DMS53 treated with DMSO at 0.1 percent for 48 hours (cell line): ENCODE results near the gene NOXO1.

ENCODE experiments used
- DNase-seq: peaks from one replicate; lab custom pipeline; 2025; ENCODE audit not compliant: unreplicated experiment; lab: John Stamatoyannopoulos, UW

NOXO1 gene

GRCh38 chr16:1980030-1980769 is 1.1 kb downstream of the NOXO1 start:
- no peak for DNase-seq

GRCh38 chr16:1979271-1980029 is 1.8 kb downstream of the NOXO1 start:
- DNase-seq, result peak; percentile 66

- no peak for DNase-seq
Observed at GRCh38 chr16:1978476-1979120, 2.7 kb downstream of the NOXO1 start.

- DNase-seq, result no peak
Observed at GRCh38 chr16:1977875-1978268, 3.4 kb downstream of the NOXO1 start.

GRCh38 chr16:1976951-1977874 is 4.1 kb downstream of the NOXO1 start:
- no peak for DNase-seq

- no peak for DNase-seq
Observed at GRCh38 chr16:1976216-1976520, 5.1 kb downstream of the NOXO1 start.

- DNase-seq, result no peak
Observed at GRCh38 chr16:1975432-1976215, 5.6 kb downstream of the NOXO1 start.

GRCh38 chr16:1974157-1975070 is 6.9 kb downstream of the NOXO1 start:
- DNase-seq, result no peak

- DNase-seq, result no peak
Observed at GRCh38 chr16:1973461-1974156, 7.7 kb downstream of the NOXO1 start.

GRCh38 chr16:1972490-1972877 is 8.8 kb downstream of the NOXO1 start:
- DNase-seq, result no peak

- DNase-seq, result peak; percentile 71
Observed at GRCh38 chr16:1971796-1972489, 9.3 kb downstream of the NOXO1 start, which contains the start of gene TBL3. TSS of gene TBL3 (plus strand) at chr16:1972053. CDS start at chr16:1972165, 112 bp downstream.

- no peak for DNase-seq
Observed at GRCh38 chr16:1968146-1968953, 12.9 kb downstream of the NOXO1 start.

- no peak for DNase-seq
Observed at GRCh38 chr16:1966460-1966859, 14.8 kb downstream of the NOXO1 start, which contains the start of gene RNF151. TSS of gene RNF151 (plus strand) at chr16:1966856. CDS start at chr16:1966882, 26 bp downstream.

- DNase-seq, result no peak
Observed at GRCh38 chr16:1965396-1966001, 15.8 kb downstream of the NOXO1 start.

- DNase-seq, result peak; percentile 86
Observed at GRCh38 chr16:1964506-1965395, 16.5 kb downstream of the NOXO1 start, which contains the start of gene RPS2. TSS of gene RPS2 (minus strand) at chr16:1964826. CDS start at chr16:1964625, 201 bp downstream.
